Lung (tissue), 12 donors: Measurements from ENCODE around the gene BABAM2. TPM values are rescaled to one million over a fixed set of nuclear protein-coding genes. Genes with fewer than 3 reads are reported as not detected.

Experiments
- ATAC-seq: fragments of 200-7000 bp; cut with Tn5 transposase; one replicate; pipeline ENCODE4 v1.9.1; 2020; ENCODE audit warnings: moderate number of reproducible peaks; ENCODE audit not compliant: insufficient read depth, low FRiP score
- DNase-seq, 3 donors: peaks; one replicate each; pipeline ENCODE4 v3.0.0-alpha.2; 2013 to 2017
- H3K27ac ChIP-seq, 2 donors: one replicate each; pipeline ENCODE4 v1.5.1; 2013; ENCODE audit warnings: mild to moderate bottlenecking in 2 of 2, moderate library complexity in 2 of 2, control low read depth in 1 of 2, inconsistent platforms in 1 of 2, low read depth in 1 of 2, low read length in 1 of 2
- H3K27me3 ChIP-seq, 3 donors: one replicate each; pipeline ENCODE4 v1.5.1; 2013; ENCODE audit warnings: low read length in 2 of 3; ENCODE audit not compliant: control insufficient read depth in 3 of 3, insufficient read depth in 3 of 3
- H3K36me3 ChIP-seq, 4 donors: one replicate each; pipeline ENCODE4 v1.5.1; 2013; ENCODE audit warnings: low read length in 4 of 4, mild to moderate bottlenecking in 1 of 4, moderate library complexity in 1 of 4; ENCODE audit not compliant: control insufficient read depth in 4 of 4, insufficient read depth in 4 of 4
- H3K4me1 ChIP-seq, 5 donors: one replicate each; pipeline ENCODE4 v1.5.1; 2013; ENCODE audit warnings: low read length in 5 of 5, mild to moderate bottlenecking in 2 of 5, moderate library complexity in 1 of 5; ENCODE audit not compliant: control insufficient read depth in 5 of 5, insufficient read depth in 5 of 5
- H3K4me3 ChIP-seq: one replicate; pipeline ENCODE4 v1.5.1; 2013; ENCODE audit warnings: mild to moderate bottlenecking, control low read depth, moderate library complexity
- H3K9ac ChIP-seq, 2 donors: one replicate each; pipeline ENCODE4 v1.5.1; 2013; ENCODE audit warnings: low read length in 2 of 2, control low read depth in 1 of 2; ENCODE audit not compliant: insufficient read depth in 1 of 2
- H3K9me3 ChIP-seq, 4 donors: one replicate each; pipeline ENCODE4 v1.5.1; 2013; ENCODE audit warnings: low read length in 3 of 4, mild to moderate bottlenecking in 1 of 4, moderate library complexity in 1 of 4; ENCODE audit not compliant: control insufficient read depth in 4 of 4, insufficient read depth in 3 of 4
- WGBS, 2 donors: extraction: QIAGEN DNeasy Blood & Tissue Kit; methylation state at CpG; one replicate each; pipeline ENCODE4 v1.1.7; 2013; 5-methylcytosine and 5-hydroxymethylcytosine counted together
- polyA plus RNA-seq, 2 donors: library from polyadenylated mRNA; stranded (reverse); fragments of 200-250 nt; gene quantifications; one replicate each; pipeline ENCODE4 v1.2.1, GENCODE V29; 2013
- total RNA-seq, 2 donors: library from RNA; depleted of rRNA in 1 of 2; stranded (reverse); fragments of >200 nt in 1 of 2; gene quantifications; one replicate each; pipeline ENCODE4 v1.2.1, GENCODE V29; 2014 to 2021
- TF ChIP-seq, protein P1 (sequence below): IDR thresholded peaks from 2 replicates; pipeline ENCODE4 v1.5.1; 2012; ENCODE audit warnings: mild to moderate bottlenecking; ENCODE audit errors: control extremely low read depth, extremely low read depth
- donor health status: control.
- donor health status: control.
- donor health status: Bipolar disorder and iron deficiency.
- donor health status: healthy.
- donor health status: DM: yes; HTN: yes; CAD: no.

Gene BABAM2
- total and polyA plus RNA-seq, 4 donors, result 19.0 to 43.3 (median 33.7) TPM

DNA sequence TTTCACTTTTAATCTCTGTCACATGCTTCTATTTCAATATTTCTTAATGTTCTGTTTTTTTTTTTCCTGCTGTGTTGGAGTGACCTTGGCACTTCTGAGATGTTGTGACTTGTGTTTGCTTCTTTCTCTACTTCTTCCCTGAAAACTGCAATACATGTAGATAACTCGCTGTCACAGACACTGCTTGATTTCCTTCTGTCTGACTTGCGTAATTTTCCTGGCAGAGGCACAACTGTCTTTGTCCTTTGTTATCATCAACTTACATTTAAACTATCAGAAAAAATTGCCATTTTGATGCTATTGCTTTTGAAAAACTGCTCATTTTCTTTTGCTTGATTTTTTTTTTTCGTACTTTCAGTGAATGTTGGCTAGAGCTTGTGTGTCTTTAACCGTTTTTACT is 69.0 kb downstream of the BABAM2 start:
- no peak overlapping the region for H3K27ac ChIP-seq
- WGBS, 2 donors, result 6 to 32% methylated on average over 4 of the region's 4 CpGs

DNA sequence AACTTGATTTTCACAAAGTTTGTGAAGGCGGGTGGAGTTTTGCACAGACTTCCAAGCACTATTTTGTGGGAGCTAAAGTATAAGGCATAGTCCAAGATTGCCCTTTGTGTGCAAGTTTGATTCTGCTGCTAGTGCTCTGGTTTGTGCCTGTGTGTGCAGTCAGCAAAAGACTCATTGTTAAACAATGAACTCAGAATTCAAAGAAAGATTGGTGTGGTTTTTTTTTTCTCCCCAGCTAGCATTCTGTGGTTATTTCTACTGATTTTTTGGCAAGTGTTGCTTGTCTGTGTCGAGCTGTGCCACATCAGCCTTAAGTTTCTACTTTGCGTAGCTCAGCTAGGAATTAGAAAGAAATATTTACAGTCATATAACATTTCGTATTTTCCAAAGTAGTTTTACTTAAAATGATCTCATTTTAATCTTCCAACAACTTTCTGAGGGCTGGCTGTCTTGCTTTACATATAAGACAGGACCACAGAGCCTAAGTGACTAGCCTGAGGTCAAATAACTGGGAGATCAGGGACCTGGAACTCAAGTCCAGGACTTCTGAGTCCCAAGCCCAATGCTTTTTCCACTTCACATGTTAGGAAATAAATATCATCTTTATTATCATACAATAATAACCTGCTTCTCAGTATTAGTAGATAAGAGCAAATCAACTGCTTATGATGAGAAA is 69.8 kb downstream of the BABAM2 start:
- no peaks in the 10 kb centered on the region for H3K9me3 ChIP-seq
- ATAC-seq, result no peak
- no peaks in the 10 kb centered on the region for H3K36me3 ChIP-seq
- TF ChIP-seq, protein P1, sequence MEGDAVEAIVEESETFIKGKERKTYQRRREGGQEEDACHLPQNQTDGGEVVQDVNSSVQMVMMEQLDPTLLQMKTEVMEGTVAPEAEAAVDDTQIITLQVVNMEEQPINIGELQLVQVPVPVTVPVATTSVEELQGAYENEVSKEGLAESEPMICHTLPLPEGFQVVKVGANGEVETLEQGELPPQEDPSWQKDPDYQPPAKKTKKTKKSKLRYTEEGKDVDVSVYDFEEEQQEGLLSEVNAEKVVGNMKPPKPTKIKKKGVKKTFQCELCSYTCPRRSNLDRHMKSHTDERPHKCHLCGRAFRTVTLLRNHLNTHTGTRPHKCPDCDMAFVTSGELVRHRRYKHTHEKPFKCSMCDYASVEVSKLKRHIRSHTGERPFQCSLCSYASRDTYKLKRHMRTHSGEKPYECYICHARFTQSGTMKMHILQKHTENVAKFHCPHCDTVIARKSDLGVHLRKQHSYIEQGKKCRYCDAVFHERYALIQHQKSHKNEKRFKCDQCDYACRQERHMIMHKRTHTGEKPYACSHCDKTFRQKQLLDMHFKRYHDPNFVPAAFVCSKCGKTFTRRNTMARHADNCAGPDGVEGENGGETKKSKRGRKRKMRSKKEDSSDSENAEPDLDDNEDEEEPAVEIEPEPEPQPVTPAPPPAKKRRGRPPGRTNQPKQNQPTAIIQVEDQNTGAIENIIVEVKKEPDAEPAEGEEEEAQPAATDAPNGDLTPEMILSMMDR, result no peak
- WGBS, 2 donors, result 51 to 59% methylated on average over 4 of the region's 4 CpGs
- H3K9ac ChIP-seq, result peak overlapping the region in 1 of 2 donors; percentile 8
- DNase-seq, result peak in 2 of 3 donors; percentile 28 to 32
- no peaks in the 10 kb centered on the region for H3K27me3 ChIP-seq
- peaks cover 0 to 28% (median 17%) of the 10 kb centered on the region in 5 donors for H3K4me1 ChIP-seq
- no peak overlapping the region for H3K4me3 ChIP-seq
- no peak overlapping the region for H3K27ac ChIP-seq

More for the DNA sequence above, 69.0 kb downstream of the BABAM2 start:
- Histone ChIP-seq H3K4me3 (no peak overlapping the region), H3K9ac (no peak overlapping the region), H3K4me1 (peaks cover 2 to 37% (median 22%) of the 10 kb centered on the region in 5 donors), H3K36me3 (no peaks in the 10 kb centered on the region), H3K9me3 (no peaks in the 10 kb centered on the region), H3K27me3 (no peaks in the 10 kb centered on the region)
- no peak for ATAC-seq
- peak; percentile 62 to 93 (median 83) for DNase-seq
- TF ChIP-seq, protein P1, result no peak

GRCh38 chr2:27962006-27962405 is 71.5 kb downstream of the BABAM2 start:
- ATAC-seq, result no peak
- no peaks in the 10 kb centered on the region for H3K9me3 ChIP-seq
- H3K27me3 ChIP-seq, result no peaks in the 10 kb centered on the region
- no peak overlapping the region for H3K27ac ChIP-seq
- no peak for DNase-seq
- no peak overlapping the region for H3K4me3 ChIP-seq
- 97% methylated on average over 2 of the region's 2 CpGs for WGBS, 2 donors
- H3K9ac ChIP-seq, result no peak overlapping the region
- peaks cover 2 to 37% (median 25%) of the 10 kb centered on the region in 5 donors for H3K4me1 ChIP-seq
- TF ChIP-seq, protein P1, result no peak
- H3K36me3 ChIP-seq, result no peaks in the 10 kb centered on the region

GRCh38 chr2:27963472-27963871 is 72.9 kb downstream of the BABAM2 start:
- Histone ChIP-seq H3K4me1 (peaks cover 2 to 40% (median 21%) of the 10 kb centered on the region in 5 donors), H3K27ac (no peak overlapping the region), H3K36me3 (no peaks in the 10 kb centered on the region), H3K9ac (no peak overlapping the region), H3K27me3 (no peaks in the 10 kb centered on the region), H3K9me3 (no peaks in the 10 kb centered on the region), H3K4me3 (no peak overlapping the region)
- ATAC-seq (no peak), DNase-seq (no peak)
- 93 to 100% methylated on average over 1 of the region's 1 CpG for WGBS, 2 donors
- TF ChIP-seq, protein P1, result no peak
